HepG2 (cell line): Measurements from ENCODE around the gene CYB5A. TPM values are rescaled to one million over a fixed set of nuclear protein-coding genes. Genes with fewer than 3 reads are reported as not detected.

ENCODE experiments used
- ARHGAP35 ChIP-seq: sonication (generic); formaldehyde crosslinking; IDR thresholded peaks from 2 replicates; pipeline ENCODE4 v1.9.0; 2022; ENCODE audit warnings: mild to moderate bottlenecking, inconsistent platforms, moderate library complexity, missing genetic modification reagents, borderline replicate concordance
- DNMT1 ChIP-seq: sonication (generic); formaldehyde crosslinking; IDR thresholded peaks from 2 replicates; pipeline ENCODE4 v1.5.1; 2020; ENCODE audit warnings: mild to moderate bottlenecking, missing genetic modification reagents
- FOXA1 ChIP-seq, 2 experiments: fragments of 450-650 bp in 1 of 2; sonication (generic) in 1 of 2; formaldehyde crosslinking in 1 of 2; IDR thresholded peaks; 2 replicates each; pipeline versions ENCODE4 v1.4.0 to v1.6.1; 2016 to 2020; ENCODE audit warnings: missing genetic modification reagents in 1 of 2
- FOXA3 ChIP-seq: IDR thresholded peaks from 2 replicates; pipeline ENCODE4 v1.6.1; 2016; ENCODE audit warnings: missing genetic modification reagents, missing compliant biosample characterization
- FOXM1 ChIP-seq: sonication (generic); formaldehyde crosslinking; IDR thresholded peaks from 2 replicates; pipeline ENCODE4 v1.5.0; 2020; ENCODE audit warnings: missing genetic modification reagents
- NR2F2 ChIP-seq: IDR thresholded peaks from 2 replicates; pipeline ENCODE4 v1.6.1; 2012; ENCODE audit warnings: low read depth, inconsistent platforms, borderline replicate concordance
- SAFB2 ChIP-seq: sonication (generic); formaldehyde crosslinking; IDR thresholded peaks from 2 replicates; pipeline ENCODE4 v1.5.1; 2020; ENCODE audit warnings: missing genetic modification reagents, low read depth, mild to moderate bottlenecking, borderline replicate concordance
- SKI ChIP-seq: fragments of 450-650 bp; IDR thresholded peaks from one replicate; pipeline ENCODE4 v1.6.1; 2018; ENCODE audit warnings: mild to moderate bottlenecking; ENCODE audit not compliant: partially characterized antibody
- SOX5 ChIP-seq: IDR thresholded peaks from 2 replicates; pipeline ENCODE4 v1.6.1; 2016; ENCODE audit warnings: borderline replicate concordance
- U2AF1 ChIP-seq: fragments of 200-400 bp; formaldehyde crosslinking; optimal IDR thresholded peaks from 2 replicates; pipeline ENCODE3; 2017; ENCODE audit warnings: mild to moderate bottlenecking, low read depth, low read length
- ZFAT ChIP-seq: sonication (generic); formaldehyde crosslinking; conservative IDR thresholded peaks from 2 replicates; pipeline ENCODE4 v1.8.1; 2023; ENCODE audit warnings: missing genetic modification reagents, inconsistent platforms
- ZMYM4 ChIP-seq: sonication (generic); formaldehyde crosslinking; IDR thresholded peaks from 2 replicates; pipeline ENCODE4 v1.8.1; 2023; ENCODE audit warnings: mild to moderate bottlenecking, missing genetic modification reagents
- ZNF232 ChIP-seq: sonication (generic); formaldehyde crosslinking; IDR thresholded peaks from 2 replicates; pipeline ENCODE4 v1.4.0; 2020; ENCODE audit warnings: missing genetic modification reagents, borderline replicate concordance
- ZNF253 ChIP-seq: sonication (generic); formaldehyde crosslinking; IDR thresholded peaks from 2 replicates; pipeline ENCODE4 v1.8.0; 2022; ENCODE audit warnings: mild to moderate bottlenecking, missing genetic modification reagents, borderline replicate concordance
- ZNF547 ChIP-seq: sonication (generic); formaldehyde crosslinking; IDR thresholded peaks from 2 replicates; pipeline ENCODE4 v1.5.1; 2020; ENCODE audit warnings: mild to moderate bottlenecking, missing genetic modification reagents
- ZNF629 ChIP-seq: sonication (generic); formaldehyde crosslinking; conservative IDR thresholded peaks from 2 replicates; pipeline ENCODE4 v1.5.0; 2020; ENCODE audit warnings: missing genetic modification reagents
- ZNF75D ChIP-seq: sonication (generic); formaldehyde crosslinking; IDR thresholded peaks from 2 replicates; pipeline ENCODE4 v1.8.1; 2023; ENCODE audit warnings: missing genetic modification reagents, mild to moderate bottlenecking, borderline replicate concordance
- ZNF772 ChIP-seq: sonication (generic); formaldehyde crosslinking; IDR thresholded peaks from 2 replicates; pipeline ENCODE4 v1.5.0; 2020; ENCODE audit warnings: mild to moderate bottlenecking, missing genetic modification reagents
- polyA plus RNA-seq, 8 experiments: library from polyadenylated mRNA; depleted of rRNA in 3 of 8; stranded (reverse) in 7 of 8; unstranded in 1 of 8; fragments of >200 nt; fragmentation: Illumina TruSeq in 4 of 8; extraction: Trizol in 4 of 8; gene quantifications; 2 replicates each; pipeline versions ENCODE4 v1.2.1 to v1.2.3, GENCODE V29; 2011 to 2016; ENCODE audit warnings: low read depth in 4 of 8, missing spikeins in 1 of 8, mixed read lengths in 1 of 8; ENCODE audit not compliant: insufficient read depth in 1 of 8
- total RNA-seq, 5 experiments: library from RNA; depleted of rRNA; stranded (reverse); fragments of >200 nt; fragmentation: Illumina TruSeq; extraction: Trizol; gene quantifications; 2 replicates each; pipeline ENCODE4 v1.2.3, GENCODE V29; 2016; ENCODE audit warnings: low read depth in 1 of 5
- TF ChIP-seq, protein P1 (sequence below): sonication (generic); formaldehyde crosslinking; conservative IDR thresholded peaks from 2 replicates; pipeline ENCODE4 v1.4.0; 2020; ENCODE audit warnings: missing genetic modification reagents
- TF ChIP-seq, protein P2 (sequence below): sonication (generic); formaldehyde crosslinking; conservative IDR thresholded peaks from 2 replicates; pipeline ENCODE4 v1.5.0; 2020; ENCODE audit warnings: missing genetic modification reagents
- TF ChIP-seq, protein P3 (sequence below): sonication (generic); formaldehyde crosslinking; IDR thresholded peaks from 2 replicates; pipeline ENCODE4 v1.5.0; 2020; ENCODE audit warnings: mild to moderate bottlenecking, missing genetic modification reagents, borderline replicate concordance

The CYB5A gene
- total and polyA plus RNA-seq, 2 of the 13 experiments (the other 11 are each of a cell fraction or from before 2014, with no cell fraction given) = 215 to 356 TPM

DNA sequence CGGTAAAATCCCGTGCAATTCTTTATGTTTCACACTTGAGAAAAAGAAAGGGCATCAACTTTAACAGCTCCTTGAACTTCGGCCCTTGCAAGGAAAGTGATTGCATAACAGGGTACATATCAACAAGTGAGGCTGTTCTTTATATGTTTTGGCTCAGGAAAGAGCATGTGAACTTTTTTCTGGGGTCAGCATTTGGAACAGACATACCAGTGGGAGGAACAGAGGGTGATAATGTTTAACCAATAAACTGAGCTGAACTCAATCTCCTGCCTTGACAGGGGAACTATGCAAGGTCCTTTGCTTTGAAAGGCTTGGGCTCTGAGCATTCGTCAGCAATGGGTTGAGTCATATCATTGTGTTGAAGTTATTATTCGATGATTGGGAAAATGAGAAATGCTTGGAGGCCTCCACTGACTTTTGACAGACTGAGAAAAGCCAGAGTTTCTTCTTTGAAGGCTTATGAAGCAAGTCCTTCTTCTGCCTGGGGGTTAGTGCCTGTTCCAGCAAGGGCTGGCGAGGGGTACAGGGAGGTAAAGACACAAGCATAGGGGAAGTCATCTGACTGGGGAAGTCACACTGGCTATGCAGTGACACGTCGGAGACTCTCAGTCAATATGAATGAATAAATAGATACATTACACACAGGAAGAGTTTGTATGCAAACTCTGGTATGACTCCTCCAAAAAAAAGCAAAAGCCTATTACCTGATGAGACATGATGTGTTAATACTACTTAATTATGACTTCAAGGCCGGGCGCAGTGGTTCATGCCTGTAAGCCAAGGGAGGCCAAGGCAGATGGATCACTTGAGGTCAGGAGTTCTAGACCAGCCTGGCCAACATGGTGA, 57.2 kb downstream of the CYB5A start (continued):
- no peak for TF ChIP-seq FOXA1 (IDR thresholded peaks at IDR 0.05)
- TF ChIP-seq FOXA1 (CRISPR knock-in tag; IDR thresholded peaks at IDR 0.05) = peak; percentile 75
- TF ChIP-seq, protein P1, sequence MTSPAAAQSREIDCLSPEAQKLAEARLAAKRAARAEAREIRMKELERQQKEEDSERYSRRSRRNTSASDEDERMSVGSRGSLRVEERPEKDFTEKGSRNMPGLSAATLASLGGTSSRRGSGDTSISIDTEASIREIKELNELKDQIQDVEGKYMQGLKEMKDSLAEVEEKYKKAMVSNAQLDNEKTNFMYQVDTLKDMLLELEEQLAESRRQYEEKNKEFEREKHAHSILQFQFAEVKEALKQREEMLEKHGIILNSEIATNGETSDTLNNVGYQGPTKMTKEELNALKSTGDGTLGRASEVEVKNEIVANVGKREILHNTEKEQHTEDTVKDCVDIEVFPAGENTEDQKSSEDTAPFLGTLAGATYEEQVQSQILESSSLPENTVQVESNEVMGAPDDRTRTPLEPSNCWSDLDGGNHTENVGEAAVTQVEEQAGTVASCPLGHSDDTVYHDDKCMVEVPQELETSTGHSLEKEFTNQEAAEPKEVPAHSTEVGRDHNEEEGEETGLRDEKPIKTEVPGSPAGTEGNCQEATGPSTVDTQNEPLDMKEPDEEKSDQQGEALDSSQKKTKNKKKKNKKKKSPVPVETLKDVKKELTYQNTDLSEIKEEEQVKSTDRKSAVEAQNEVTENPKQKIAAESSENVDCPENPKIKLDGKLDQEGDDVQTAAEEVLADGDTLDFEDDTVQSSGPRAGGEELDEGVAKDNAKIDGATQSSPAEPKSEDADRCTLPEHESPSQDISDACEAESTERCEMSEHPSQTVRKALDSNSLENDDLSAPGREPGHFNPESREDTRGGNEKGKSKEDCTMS (CRISPR knock-in tag) = no peak
- TF ChIP-seq ZNF629 (CRISPR knock-in tag) = no peak; the same call in none of the 2 replicates
- no peak for TF ChIP-seq DNMT1 (CRISPR knock-in tag)
- TF ChIP-seq, protein P2, sequence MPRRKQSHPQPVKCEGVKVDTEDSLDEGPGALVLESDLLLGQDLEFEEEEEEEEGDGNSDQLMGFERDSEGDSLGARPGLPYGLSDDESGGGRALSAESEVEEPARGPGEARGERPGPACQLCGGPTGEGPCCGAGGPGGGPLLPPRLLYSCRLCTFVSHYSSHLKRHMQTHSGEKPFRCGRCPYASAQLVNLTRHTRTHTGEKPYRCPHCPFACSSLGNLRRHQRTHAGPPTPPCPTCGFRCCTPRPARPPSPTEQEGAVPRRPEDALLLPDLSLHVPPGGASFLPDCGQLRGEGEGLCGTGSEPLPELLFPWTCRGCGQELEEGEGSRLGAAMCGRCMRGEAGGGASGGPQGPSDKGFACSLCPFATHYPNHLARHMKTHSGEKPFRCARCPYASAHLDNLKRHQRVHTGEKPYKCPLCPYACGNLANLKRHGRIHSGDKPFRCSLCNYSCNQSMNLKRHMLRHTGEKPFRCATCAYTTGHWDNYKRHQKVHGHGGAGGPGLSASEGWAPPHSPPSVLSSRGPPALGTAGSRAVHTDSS (CRISPR knock-in tag) = no peak
- TF ChIP-seq ZFAT = no peak
- TF ChIP-seq SAFB2 = no peak
- peak; percentile 85; the same call in 1 of the 2 replicates for TF ChIP-seq NR2F2
- no peak for TF ChIP-seq FOXM1 (CRISPR knock-in tag)
- no peak for TF ChIP-seq ARHGAP35
- TF ChIP-seq, protein P3, sequence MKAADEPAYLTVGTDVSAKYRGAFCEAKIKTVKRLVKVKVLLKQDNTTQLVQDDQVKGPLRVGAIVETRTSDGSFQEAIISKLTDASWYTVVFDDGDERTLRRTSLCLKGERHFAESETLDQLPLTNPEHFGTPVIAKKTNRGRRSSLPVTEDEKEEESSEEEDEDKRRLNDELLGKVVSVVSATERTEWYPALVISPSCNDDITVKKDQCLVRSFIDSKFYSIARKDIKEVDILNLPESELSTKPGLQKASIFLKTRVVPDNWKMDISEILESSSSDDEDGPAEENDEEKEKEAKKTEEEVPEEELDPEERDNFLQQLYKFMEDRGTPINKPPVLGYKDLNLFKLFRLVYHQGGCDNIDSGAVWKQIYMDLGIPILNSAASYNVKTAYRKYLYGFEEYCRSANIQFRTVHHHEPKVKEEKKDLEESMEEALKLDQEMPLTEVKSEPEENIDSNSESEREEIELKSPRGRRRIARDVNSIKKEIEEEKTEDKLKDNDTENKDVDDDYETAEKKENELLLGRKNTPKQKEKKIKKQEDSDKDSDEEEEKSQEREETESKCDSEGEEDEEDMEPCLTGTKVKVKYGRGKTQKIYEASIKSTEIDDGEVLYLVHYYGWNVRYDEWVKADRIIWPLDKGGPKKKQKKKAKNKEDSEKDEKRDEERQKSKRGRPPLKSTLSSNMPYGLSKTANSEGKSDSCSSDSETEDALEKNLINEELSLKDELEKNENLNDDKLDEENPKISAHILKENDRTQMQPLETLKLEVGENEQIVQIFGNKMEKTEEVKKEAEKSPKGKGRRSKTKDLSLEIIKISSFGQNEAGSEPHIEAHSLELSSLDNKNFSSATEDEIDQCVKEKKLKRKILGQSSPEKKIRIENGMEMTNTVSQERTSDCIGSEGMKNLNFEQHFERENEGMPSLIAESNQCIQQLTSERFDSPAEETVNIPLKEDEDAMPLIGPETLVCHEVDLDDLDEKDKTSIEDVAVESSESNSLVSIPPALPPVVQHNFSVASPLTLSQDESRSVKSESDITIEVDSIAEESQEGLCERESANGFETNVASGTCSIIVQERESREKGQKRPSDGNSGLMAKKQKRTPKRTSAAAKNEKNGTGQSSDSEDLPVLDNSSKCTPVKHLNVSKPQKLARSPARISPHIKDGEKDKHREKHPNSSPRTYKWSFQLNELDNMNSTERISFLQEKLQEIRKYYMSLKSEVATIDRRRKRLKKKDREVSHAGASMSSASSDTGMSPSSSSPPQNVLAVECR (CRISPR knock-in tag) = peak; percentile 46; the same call in 1 of the 2 replicates
- TF ChIP-seq ZNF75D = no peak
- peak; percentile 28 for TF ChIP-seq SKI
- no peak for TF ChIP-seq U2AF1
- TF ChIP-seq ZNF772 = peak; percentile 51; the same call in 1 of the 2 replicates
- TF ChIP-seq ZNF547 (CRISPR knock-in tag) = peak; percentile 46; the same call in 1 of the 2 replicates
- TF ChIP-seq ZMYM4 = peak; percentile 69
- TF ChIP-seq SOX5 (CRISPR knock-in tag) = peak; percentile 89; the same call in 1 of the 2 replicates
- TF ChIP-seq ZNF253 (CRISPR knock-in tag) = no peak
- peak; percentile 90 for TF ChIP-seq FOXA3
- 0 out of 2 replicates have a peak, but pooled peaks have one; percentile 58 for TF ChIP-seq ZNF232 (CRISPR knock-in tag)
